CD14-positive monocyte (primary cell): ENCODE results near the gene PCID2. TPM values are rescaled to one million over a fixed set of nuclear protein-coding genes. Genes with fewer than 3 reads are reported as not detected.

Source experiments
- DNase-seq, 3 donors: peaks; one replicate each; pipeline ENCODE4 v3.0.0-alpha.2; 2011 to 2022
- H2AFZ ChIP-seq: 2 replicates; pipeline ENCODE4 v1.6.0; 2012; ENCODE audit warnings: mild to moderate bottlenecking, low read depth, low read length, inconsistent platforms; ENCODE audit not compliant: insufficient read depth, poor library complexity, severe bottlenecking
- H3K27ac ChIP-seq, 2 donors: 1 replicate in 1 of 2; 2 replicates in 1 of 2; pipeline ENCODE4 v1.5.1; 2012 to 2013; ENCODE audit warnings: low read length in 2 of 2, control low read depth in 1 of 2, inconsistent platforms in 1 of 2, low read depth in 1 of 2, mild to moderate bottlenecking in 1 of 2
- H3K27me3 ChIP-seq, 2 donors: one replicate each; pipeline versions ENCODE4 v1.6.0 to v1.6.1; 2011 to 2013; ENCODE audit warnings: low read length in 2 of 2; ENCODE audit not compliant: control insufficient read depth in 2 of 2, insufficient read depth in 2 of 2
- H3K36me3 ChIP-seq, 2 donors: replicated peaks in 1 of 2; 1 replicate in 1 of 2; 2 replicates in 1 of 2; pipeline versions ENCODE4 v1.5.1 to v1.6.1; 2012 to 2013; ENCODE audit warnings: low read length in 2 of 2, control low read depth in 1 of 2, inconsistent platforms in 1 of 2, mild to moderate bottlenecking in 1 of 2; ENCODE audit not compliant: insufficient read depth in 2 of 2, control insufficient read depth in 1 of 2
- H3K4me1 ChIP-seq, 2 donors: 1 replicate in 1 of 2; 2 replicates in 1 of 2; pipeline versions ENCODE4 v1.5.1 to v1.6.1; 2012 to 2013; ENCODE audit warnings: low read length in 2 of 2, control low read depth in 1 of 2, inconsistent platforms in 1 of 2, mild to moderate bottlenecking in 1 of 2, moderate library complexity in 1 of 2; ENCODE audit not compliant: insufficient read depth in 2 of 2, control insufficient read depth in 1 of 2
- H3K4me2 ChIP-seq: replicated peaks from 2 replicates; pipeline ENCODE3; 2012; ENCODE audit warnings: low read length, moderate library complexity, mild to moderate bottlenecking; ENCODE audit not compliant: poor library complexity, severe bottlenecking; ENCODE audit errors: extremely low read depth
- H3K4me3 ChIP-seq, 3 experiments: fragments of 200-600 bp in 1 of 3; sonication (generic) in 1 of 3; replicated peaks in 1 of 3; 1 replicate in 2 of 3; 2 replicates in 1 of 3; pipeline ENCODE4 v1.5.1; 2011 to 2013; ENCODE audit warnings: low read length in 3 of 3, mild to moderate bottlenecking in 3 of 3, control low read depth in 2 of 3, low read depth in 2 of 3, inconsistent platforms in 1 of 3, moderate library complexity in 1 of 3
- H3K79me2 ChIP-seq: 2 replicates; pipeline ENCODE4 v1.6.0; 2012; ENCODE audit warnings: mild to moderate bottlenecking, control low read depth, inconsistent platforms, low read length, moderate library complexity; ENCODE audit not compliant: insufficient read depth
- H3K9ac ChIP-seq: 2 replicates; pipeline ENCODE4 v1.6.0; 2017; ENCODE audit warnings: low read length, mild to moderate bottlenecking; ENCODE audit not compliant: insufficient read depth, poor library complexity, severe bottlenecking
- H3K9me3 ChIP-seq, 2 donors: replicated peaks in 1 of 2; 1 replicate in 1 of 2; 2 replicates in 1 of 2; pipeline versions ENCODE4 v1.5.1 to v1.6.1; 2012 to 2013; ENCODE audit warnings: low read length in 2 of 2, control low read depth in 1 of 2; ENCODE audit not compliant: control insufficient read depth in 1 of 2, insufficient read depth in 1 of 2
- H4K20me1 ChIP-seq: 2 replicates; pipeline ENCODE4 v1.6.0; 2012; ENCODE audit warnings: mild to moderate bottlenecking, low read length, control low read depth, moderate library complexity; ENCODE audit not compliant: insufficient read depth
- H3K27ac Mint-ChIP-seq, 7 donors: one replicate each; pipeline ENCODE4 v1.8.0; 2020; ENCODE audit warnings: mild to moderate bottlenecking in 7 of 7, mixed read lengths in 7 of 7, moderate library complexity in 6 of 7, inconsistent platforms in 2 of 7
- H3K27me3 Mint-ChIP-seq, 3 donors: one replicate each; pipeline ENCODE4 v1.8.0; 2021 to 2022; ENCODE audit warnings: low read depth in 3 of 3, mild to moderate bottlenecking in 3 of 3, mixed read lengths in 3 of 3, moderate library complexity in 3 of 3, inconsistent platforms in 1 of 3
- H3K36me3 Mint-ChIP-seq, 2 donors: one replicate each; pipeline ENCODE4 v1.8.0; 2020; ENCODE audit warnings: mixed read lengths in 2 of 2, inconsistent platforms in 1 of 2, mild to moderate bottlenecking in 1 of 2
- H3K4me1 Mint-ChIP-seq: one replicate; pipeline ENCODE4 v1.8.0; 2020; ENCODE audit warnings: mild to moderate bottlenecking, mixed read lengths
- H3K4me3 Mint-ChIP-seq, 2 donors: one replicate each; pipeline ENCODE4 v1.8.0; 2020; ENCODE audit warnings: mild to moderate bottlenecking in 2 of 2, mixed read lengths in 2 of 2, moderate library complexity in 1 of 2
- H3K9me3 Mint-ChIP-seq, 7 donors: one replicate each; pipeline ENCODE4 v1.8.0; 2020 to 2022; ENCODE audit warnings: mixed read lengths in 7 of 7, mild to moderate bottlenecking in 6 of 7, moderate library complexity in 6 of 7, inconsistent platforms in 2 of 7
- CTCF ChIP-seq: fragments of 200-600 bp; IDR thresholded peaks from one replicate; pipeline ENCODE4 v1.8.0; 2022; ENCODE audit warnings: antibody characterized with exemption, mild to moderate bottlenecking
- WGBS: methylation state at CpG from one replicate; pipeline ENCODE4 v1.1.5; 2013; ENCODE audit warnings: missing lambda C conversion rate; ENCODE audit not compliant: insufficient coverage; 5-methylcytosine and 5-hydroxymethylcytosine counted together
- intact Hi-C, 2 donors: fragments of 100-400 bp; cut with micrococcal nuclease; formaldehyde crosslinking; loops; one replicate each; pipeline versions ENCODE4 v1.15.0 to v1.15.1; 2023
- polyA plus RNA-seq, 3 donors: library from polyadenylated mRNA; depleted of rRNA in 1 of 3; unstranded in 2 of 3; stranded (reverse) in 1 of 3; fragments of 300-500 nt in 2 of 3; fragments of >200 nt in 1 of 3; fragmentation: Illumina TruSeq in 2 of 3; gene quantifications; 1 replicate in 2 of 3; 2 replicates in 1 of 3; pipeline ENCODE4 v1.2.3, GENCODE V29; 2012 to 2021

PCID2 gene
- polyA plus RNA-seq, 3 donors = 31.5 to 39.8 (median 34.2) TPM

GRCh38 chr13:113166266-113166665 is 42.2 kb downstream of the PCID2 start:
- intact Hi-C loops = no loop called here
- no peaks in the 10 kb centered on the region for H3K36me3 ChIP-seq
- no peak overlapping the region for H2AFZ ChIP-seq
- Mint-ChIP-seq H3K36me3 (peaks cover 12% of the 10 kb centered on the region in 2 donors), H3K4me1 (peaks cover 8% of the 10 kb centered on the region), H3K27me3 (peaks cover 19 to 36% (median 34%) of the 10 kb centered on the region in 3 donors), H3K4me3 (no peak overlapping the region), H3K9me3 (peaks cover 0 to 8% (median 4%) of the 10 kb centered on the region in 7 donors), H3K27ac (peak overlapping the region in 1 of 7 donors; percentile 38)
- H3K9ac ChIP-seq = no peak overlapping the region
- H4K20me1 ChIP-seq = no peaks in the 10 kb centered on the region
- no peak for TF ChIP-seq CTCF
- no peak for DNase-seq
- H3K4me1 ChIP-seq = peaks cover 0 to 6% of the 10 kb centered on the region in 2 donors
- H3K27me3 ChIP-seq = peaks cover 0 to 13% of the 10 kb centered on the region in 2 donors
- no peak overlapping the region for H3K27ac ChIP-seq
- peaks cover 0 to 3% of the 10 kb centered on the region in 2 donors for H3K9me3 ChIP-seq
- no peak overlapping the region for H3K4me2 ChIP-seq
- 96% methylated on average over 5 of the region's 10 CpGs for WGBS
- no peak overlapping the region for H3K4me3 ChIP-seq
- no peaks in the 10 kb centered on the region for H3K79me2 ChIP-seq

GRCh38 chr13:113164492-113164891 is 44.0 kb downstream of the PCID2 start:
- H3K4me3 ChIP-seq = no peak overlapping the region
- no peak overlapping the region for H3K27ac ChIP-seq
- no peak overlapping the region for H2AFZ ChIP-seq
- DNase-seq = no peak
- no peaks in the 10 kb centered on the region for H3K36me3 ChIP-seq
- TF ChIP-seq CTCF = no peak
- Mint-ChIP-seq H3K4me3 (peak overlapping the region in 1 of 2 donors; percentile 44), H3K9me3 (peaks cover 0 to 8% (median 4%) of the 10 kb centered on the region in 7 donors), H3K4me1 (no peaks in the 10 kb centered on the region), H3K36me3 (peaks cover 4 to 6% of the 10 kb centered on the region in 2 donors), H3K27ac (no peak overlapping the region), H3K27me3 (peaks cover 25 to 47% (median 41%) of the 10 kb centered on the region in 3 donors)
- H3K79me2 ChIP-seq = no peaks in the 10 kb centered on the region
- WGBS = 73% methylated on average over 8 of the region's 12 CpGs
- H4K20me1 ChIP-seq = no peaks in the 10 kb centered on the region
- no peaks in the 10 kb centered on the region for H3K4me1 ChIP-seq
- H3K4me2 ChIP-seq = no peak overlapping the region
- peaks cover 0 to 3% of the 10 kb centered on the region in 2 donors for H3K9me3 ChIP-seq
- H3K27me3 ChIP-seq = peaks cover 0 to 19% of the 10 kb centered on the region in 2 donors
- H3K9ac ChIP-seq = no peak overlapping the region
- intact Hi-C loops = no loop called here
